DMS53 treated with DMSO at 0.1 percent for 48 hours (cell line): ENCODE results near the gene MYBPC3.
A peak's percentile ranks its signal among the peaks of the same experiment; 100 is the strongest.
"Not testable (repeated sequence)": the region's sequence is repeated elsewhere in the genome, so short reads cannot be mapped to it uniquely, and the experiment has no call there.

Experiments
- DNase-seq: peaks from one replicate; lab custom pipeline; 2025; ENCODE audit not compliant: unreplicated experiment; lab: John Stamatoyannopoulos, UW

The MYBPC3 gene

DNA sequence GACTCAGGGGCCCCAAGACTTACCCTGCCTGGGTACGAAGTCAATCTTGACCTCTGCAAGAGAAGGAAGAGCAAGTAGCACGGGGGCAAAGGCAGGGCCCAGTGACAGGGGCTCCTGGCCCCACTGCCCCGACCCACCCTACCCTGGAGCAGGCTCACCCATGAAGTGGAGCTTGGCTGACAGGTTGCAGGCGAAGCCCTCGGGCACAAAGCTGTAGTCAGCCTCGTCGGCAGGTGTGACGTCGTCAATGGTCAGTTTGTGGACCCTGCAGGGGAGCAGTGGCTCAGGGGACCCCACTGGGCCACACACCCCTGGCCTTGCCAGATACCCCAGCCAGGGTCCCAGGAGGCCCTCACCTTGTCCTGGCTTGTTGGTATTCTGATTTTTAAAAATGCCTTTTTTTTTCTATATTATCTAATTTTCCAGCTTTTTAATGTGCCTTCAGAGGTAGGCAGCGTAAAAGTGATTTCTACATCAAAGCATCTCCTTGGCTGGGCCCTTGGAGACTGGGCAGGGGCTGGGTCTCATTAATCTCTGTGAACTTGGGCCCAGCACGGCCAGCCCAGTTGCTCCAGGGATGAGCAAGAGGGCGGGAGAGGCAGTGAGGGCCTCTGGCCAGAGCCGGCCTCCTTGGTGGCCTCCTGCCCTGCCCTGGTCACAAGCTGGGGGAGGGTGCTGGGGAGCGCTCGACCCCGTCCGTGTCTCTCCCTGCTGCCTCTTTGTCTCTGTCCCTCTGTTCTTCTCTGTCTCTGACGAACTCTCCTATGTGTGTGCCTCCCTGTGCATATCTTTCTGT lies 11.3 kb downstream of the MYBPC3 start:
- no peak for DNase-seq

DNA sequence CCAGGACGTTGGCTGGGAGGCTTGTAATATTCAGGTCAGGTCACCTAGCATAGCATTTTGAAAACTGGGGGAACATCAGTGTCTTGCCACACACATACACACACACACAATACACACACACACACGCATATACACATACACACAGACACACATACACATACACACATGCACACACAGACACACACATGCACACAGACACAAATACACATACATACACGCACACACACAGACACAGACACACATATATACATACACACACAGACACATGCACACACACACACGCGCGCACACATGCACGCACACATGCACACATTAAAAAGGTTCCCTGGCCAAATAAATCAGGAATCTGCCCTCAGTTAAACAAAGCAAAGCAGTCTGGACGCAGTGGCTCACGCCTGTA lies 12.5 kb downstream of the MYBPC3 start:
- DNase-seq = no peak

DNA sequence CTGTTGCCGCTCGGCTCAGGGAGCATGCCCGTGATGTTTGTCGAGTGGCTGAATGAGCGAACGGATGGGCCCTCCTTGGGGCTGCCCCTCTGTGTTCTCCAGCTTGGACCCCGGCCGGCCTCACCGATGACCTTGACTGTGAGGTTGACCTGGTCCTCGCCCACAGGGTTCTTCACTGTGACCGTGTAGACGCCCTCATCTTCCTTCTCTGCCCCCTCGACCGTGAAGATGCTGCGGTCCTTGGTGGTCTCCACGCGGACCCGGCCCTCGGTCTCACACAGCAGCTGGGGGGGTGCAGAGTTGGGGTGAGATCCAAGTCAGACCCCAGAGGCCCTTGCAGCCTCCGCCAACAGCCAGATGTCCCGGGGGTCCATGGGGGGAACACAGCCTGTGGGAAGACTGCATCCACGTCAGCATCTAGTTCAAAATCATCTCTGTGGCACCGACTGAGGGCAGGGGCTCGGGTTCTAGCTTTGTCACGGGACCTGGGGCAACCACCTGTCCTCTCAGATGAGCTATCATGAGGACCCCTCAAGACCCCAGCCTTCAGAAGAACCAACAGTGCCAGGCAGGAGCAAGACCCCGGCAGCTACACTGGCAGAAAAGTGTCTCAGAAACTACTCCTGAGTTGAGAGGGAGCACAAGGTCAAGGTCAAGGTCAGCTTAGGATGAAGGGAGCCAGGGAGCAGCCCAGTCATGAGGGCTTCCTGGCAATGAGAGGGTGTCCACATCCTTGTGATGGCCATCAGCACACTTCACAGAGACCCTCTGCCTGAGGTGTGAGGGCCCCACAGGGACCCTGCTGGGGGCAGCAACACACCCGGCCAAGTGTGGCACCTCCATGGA lies 13.9 kb downstream of the MYBPC3 start:
- DNase-seq = no peak

DNA sequence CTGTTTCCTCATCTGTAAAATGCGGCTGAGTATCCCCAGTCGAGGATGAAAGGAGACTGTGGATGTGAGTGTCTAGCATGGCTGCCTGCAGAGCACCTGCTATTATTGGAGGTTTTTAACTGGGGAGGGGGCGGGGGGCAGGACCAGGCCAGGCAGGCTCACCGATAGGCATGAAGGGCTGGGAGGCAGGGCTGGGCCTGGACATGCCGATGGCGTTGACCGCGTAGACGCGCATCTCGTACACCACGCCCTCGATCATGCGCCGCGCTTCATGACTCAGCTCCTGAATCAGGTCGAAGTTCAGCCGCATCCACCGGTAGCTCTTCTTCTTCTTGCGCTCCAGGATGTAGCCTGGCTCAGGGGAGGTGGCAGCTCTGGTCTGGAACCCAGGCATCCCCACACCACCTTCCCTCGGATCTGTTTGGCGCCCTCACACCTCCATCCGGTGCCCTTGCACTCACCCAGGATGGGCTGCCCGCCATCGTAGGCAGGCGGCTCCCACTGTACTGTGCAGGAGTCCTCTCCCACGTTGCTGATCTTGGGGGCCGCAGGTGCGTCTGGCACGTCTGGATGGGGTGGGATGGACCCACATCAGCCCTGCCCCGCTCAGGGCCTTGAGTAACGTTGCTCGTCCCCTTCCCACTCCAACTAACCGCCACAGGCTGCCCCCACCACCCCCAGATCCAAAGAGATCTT lies 15.1 kb downstream of the MYBPC3 start:
- peak; percentile 15 for DNase-seq

DNA sequence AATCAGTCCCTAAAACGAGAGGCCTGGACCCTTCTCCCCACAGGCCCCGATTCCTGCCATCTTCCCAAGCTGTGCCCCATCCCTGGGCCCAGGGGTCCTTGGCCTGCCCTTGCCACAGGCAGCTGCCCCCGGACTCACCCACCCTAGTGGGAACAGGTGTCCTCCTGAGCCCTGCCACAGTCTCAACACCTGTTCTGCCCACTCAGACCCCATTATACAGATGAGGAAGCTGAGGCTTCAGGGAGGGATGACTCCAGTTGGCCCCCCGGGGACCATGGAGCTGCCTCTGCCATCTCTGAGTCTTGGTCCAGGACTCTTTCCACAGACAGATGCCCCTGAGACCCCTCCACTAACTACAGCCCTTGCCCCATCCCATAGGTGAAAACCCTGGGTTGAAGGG lies 15.9 kb downstream of the MYBPC3 start:
- no peak for DNase-seq

DNA sequence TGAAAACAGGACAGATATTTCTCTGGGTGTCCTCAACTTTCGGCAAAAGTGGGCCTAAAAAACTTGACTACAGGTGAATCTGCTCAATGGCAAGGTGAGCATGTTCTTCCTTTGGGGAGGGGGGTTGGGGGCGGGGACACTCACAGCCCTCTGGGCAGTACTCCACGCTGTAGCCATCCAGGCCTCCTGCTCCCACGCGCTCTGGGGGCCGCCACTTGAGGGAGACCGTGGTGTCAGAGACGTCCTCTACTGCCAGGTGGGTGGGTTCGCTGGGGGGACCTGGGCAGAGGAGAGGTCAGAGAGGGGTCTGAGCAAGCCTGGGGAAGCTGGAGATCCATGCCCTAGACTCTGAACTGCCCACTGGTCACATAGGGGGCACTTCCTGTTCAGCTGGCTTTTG lies 16.8 kb downstream of the MYBPC3 start:
- no peak for DNase-seq

DNA sequence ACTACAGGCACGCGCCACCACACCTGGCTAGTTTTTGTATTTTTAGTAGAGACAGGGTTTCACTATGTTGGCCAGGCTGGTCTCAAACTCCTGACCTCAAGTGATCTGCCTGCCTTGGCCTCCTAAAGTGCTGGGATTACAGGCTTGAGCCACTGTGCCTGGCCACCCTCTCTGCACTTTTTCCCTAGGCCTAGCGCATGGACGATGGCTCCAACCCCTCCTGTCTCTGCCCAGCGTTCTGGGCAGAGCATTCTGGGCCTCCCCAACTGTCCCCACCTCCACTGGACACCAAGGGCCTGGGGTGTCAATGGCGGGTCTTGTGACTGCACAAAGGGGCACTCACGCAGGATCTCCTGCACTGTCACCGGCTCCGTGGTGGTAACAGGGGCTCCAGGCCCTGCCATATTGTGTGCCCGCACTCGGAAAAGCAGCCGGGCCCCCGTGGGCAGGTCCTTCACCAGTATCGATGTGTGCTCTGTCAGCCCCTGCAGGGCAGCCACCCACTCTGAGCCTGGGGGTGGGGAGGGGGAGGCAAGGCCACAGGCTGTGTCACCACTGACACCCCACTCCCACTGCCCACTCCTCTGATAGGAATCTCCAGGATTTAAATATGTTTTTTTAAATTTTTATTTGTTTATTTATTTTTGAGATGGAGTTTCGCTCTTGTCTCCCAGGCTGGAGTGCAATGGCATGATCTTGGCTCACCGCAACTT lies 17.6 kb downstream of the MYBPC3 start:
- DNase-seq = not testable (repeated sequence)

DNA sequence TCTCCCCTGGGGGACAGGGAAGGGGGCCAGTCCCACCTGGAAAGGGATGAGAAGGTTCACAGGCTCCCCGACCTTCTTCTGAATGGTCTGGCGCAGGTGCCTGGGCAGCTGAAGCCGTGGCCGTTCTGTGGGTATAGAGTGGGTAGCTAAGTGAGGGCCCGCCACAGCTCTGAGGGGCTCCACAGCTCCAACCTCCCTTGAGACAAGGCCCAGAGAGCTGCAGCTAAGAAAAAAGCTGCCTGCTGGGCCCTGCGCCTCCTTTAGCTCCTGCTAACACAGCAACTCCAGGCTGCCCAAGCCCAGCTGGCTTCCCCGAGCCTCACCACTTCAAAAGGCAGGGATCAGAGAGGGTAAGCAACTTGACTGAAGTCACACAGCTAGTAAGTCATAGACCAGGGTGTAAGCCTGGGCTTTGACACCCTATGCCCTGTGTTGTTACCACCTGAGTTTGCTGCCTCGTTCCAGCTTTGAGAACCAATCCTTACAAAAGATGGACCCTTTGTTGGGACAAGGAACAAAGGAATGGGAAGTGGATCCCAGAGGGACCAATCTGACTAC lies 18.5 kb downstream of the MYBPC3 start:
- no peak for DNase-seq

DNA sequence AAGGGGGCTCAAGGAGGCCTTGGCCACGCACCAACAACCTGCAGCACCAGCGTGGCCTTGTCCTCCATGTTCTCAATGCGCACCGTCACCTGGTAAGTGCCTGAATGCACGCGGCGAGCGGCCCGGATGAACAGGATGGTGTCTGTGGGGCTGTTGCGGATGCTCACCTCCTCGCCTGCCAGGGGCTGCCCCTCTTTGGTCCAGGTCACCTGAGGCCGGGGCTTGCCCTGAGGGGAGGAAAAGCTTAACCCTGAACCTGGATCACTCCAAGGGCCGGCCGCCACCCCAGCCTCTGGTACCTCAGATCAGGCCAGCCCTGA lies 19.0 kb downstream of the MYBPC3 start:
- no peak for DNase-seq

DNA sequence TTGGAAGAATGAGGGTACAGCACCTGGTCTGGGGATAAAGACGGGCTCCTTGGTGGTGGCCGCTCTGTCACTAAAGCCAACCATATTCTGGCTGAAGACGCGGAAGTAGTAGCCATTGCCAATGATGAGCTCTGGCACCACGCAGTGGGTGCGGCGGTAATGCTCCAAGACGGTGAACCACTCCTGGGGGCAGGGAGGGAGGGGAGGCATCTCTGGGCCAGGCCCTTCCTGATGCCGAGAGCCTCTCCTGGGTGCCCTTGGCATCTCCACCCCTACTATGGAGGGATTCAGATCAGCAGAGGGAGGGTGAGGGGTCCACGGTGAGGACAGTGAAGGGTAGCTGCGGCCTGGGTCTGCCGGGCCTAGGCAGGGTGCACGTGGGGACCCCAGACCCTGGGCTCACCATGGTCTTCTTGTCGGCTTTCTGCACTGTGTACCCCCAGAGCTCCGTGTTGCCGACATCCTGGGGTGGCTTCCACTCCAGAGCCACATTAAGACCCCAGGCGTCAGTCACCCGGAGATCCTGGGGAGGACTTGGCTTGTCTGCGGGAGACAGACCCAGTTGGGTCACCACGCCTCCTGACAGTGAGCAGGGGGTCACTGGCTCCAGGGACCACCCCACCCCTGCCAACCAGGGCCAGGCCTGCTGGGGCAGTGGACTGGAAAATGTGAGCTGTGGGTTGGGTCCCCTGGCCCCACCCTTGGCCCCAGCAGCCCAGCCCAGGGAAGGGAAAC lies 19.5 kb downstream of the MYBPC3 start:
- DNase-seq = no peak

DNA sequence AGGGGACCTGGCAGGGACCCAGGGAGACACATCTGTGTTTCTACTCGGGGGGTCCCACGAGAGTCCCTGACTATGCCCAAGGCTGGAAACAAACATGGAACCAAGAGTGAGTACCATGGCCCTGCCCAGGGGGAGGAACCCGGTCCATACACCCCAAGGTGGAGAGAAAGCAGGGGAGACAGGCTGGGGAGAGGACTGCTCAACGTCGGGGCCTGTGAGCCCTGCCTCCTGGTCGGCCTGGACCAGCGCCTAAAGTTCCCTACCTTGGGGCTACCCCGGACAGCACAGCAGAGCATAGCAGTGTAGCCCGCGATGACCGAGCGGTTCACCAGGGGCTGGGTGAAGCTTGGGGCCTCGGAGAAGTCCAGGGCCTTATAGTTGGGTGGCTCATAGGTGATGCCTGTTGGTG lies 20.2 kb downstream of the MYBPC3 start:
- no peak for DNase-seq

DNA sequence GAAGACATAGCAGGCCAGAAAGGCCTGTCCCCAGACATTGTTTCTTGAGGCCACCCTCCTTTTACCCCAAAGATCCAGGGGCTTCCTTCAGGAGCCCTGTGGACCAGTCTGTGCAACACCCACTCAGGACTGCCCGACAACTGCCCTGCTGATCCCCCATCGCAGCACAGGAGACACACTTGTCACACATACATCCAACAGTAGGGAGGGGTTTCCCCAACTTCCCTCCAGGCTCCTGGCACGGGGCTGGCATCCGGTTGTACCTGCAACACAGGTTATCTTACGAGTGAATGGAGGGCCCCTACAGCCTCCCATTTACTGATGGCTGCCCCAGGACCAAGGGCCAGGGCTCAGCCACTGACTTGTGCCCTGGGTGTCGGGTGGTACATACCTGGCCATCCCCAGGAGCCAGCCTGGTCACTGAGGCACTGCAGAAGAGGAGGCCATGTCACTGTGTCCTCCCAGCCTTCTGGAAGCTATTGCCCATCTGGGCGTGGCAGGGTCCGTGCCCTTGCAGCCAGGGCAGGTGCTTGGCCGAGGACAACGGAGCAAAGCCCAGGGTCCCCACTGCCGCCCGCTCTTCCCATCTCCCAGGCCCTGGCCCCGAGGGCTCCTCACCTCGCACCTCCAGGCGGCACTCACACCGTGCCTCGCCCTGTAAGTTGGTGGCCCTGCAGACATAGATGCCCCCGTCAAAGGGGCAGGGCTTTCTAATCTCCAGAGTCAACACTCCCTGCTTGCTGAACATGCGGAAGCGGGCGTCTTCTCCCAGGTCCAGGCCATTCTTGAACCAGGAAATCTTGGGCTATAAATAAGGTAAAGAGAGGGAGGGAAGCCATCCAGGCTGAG lies 20.8 kb downstream of the MYBPC3 start:
- no peak for DNase-seq

DNA sequence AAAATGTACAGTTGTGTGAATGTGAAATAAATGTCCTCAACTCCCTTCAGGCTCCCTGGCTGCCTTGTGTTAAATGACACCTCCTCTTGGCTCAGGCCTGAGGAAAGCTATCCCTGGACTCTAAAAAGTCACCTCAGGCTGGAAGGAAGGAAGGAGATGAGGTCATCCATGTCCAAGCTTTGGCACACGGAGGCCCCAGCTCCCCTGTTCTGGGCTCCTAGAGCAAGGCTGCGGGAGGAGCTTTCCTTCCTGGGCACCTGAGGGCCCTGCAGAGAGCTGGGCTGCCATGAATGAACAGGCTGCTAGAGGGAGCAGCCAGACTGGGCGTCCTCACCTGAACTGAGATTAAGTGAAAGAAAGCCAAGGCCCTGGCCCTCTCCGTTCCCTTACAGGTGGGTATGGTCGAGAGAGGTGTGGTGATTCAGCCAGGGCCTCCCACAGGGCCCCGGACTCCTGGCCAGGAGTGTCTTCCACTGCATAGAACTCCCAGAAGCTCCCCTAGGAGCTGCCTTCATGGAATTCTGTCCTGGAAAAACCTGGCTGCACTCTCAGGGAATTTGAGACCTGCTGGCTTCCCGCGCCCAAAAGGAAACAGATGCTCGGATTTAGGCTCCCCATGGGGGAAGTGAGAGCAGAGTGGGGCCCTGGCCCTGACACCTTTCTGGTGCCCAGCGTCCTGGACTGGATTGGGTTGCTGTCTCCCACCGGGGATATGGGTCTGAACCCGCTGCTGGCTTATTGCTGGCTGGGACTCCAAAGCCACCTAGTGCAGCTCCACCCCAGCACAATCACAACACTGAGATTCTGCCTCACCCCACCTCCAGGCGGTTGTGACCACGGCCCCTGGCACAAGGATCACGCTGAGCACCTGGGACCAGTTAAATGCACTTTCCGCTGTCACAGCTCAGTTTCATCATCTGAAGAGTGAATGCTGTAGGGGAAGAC lies 22.2 kb downstream of the MYBPC3 start:
- no peak for DNase-seq

DNA sequence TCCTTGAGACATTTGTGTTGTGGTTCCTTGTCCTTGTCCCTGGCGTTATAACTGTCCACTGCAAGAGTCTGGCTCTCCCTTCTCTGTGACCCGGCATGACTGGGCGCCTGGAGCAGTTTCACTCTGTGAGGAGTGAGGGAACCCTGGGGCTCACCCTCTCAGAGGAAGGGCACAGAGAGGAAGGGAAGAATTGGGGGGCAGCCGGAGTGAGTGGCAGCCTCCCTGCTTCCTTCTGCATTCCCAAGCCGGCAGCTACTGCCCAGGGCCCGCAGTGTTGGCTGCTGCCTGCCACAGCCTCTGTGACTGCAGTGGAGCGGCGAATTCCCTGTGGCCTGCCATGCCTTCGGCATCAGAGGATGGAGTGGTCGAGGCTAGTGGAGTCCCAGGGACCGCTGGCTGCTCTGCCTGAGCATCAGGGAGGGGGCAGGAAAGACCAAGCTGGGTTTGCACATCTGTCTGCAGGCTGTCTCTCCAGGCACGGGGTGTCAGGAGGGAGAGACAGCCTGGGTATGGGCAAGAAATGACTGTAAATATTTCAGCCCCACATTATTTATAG lies 23.0 kb downstream of the MYBPC3 start:
- no peak for DNase-seq

DNA sequence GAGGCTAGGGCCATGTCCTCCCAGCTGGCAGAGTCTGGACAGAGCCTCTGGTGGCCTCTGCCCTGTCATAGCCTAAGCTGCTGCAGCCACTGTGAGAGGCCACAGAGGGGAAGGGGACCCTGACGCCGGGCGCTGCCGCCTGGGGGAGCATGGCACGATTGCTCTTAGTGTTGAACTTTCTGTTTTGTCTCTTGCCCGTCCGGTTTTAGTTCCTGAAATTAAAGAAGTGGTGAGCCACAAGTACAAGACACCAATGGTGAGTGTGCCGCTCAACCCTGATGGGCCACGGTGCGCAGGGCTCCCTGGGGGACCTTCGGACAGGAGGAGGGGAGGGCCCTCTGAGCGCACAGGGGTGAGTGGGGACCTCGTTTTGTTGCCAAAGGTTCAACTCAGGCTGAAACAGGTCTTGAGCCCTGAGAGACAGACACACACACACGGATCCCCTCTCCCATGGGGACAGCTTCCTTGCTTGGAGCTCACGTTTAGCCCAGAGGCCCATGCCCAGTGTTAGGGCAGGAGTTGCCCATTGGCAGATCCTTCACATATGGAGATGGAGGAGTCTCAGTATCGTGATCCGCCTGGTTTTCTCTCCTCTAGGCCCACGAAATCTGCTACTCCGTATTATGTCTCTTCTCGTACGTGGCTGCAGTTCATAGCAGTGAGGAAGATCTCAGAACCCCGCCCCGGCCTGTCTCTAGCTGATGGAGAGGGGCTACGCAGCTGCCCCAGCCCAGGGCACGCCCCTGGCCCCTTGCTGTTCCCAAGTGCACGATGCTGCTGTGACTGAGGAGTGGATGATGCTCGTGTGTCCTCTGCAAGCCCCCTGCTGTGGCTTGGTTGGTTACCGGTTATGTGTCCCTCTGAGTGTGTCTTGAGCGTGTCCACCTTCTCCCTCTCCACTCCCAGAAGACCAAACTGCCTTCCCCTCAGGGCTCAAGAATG lies 23.8 kb downstream of the MYBPC3 start:
- no peak for DNase-seq

DNA sequence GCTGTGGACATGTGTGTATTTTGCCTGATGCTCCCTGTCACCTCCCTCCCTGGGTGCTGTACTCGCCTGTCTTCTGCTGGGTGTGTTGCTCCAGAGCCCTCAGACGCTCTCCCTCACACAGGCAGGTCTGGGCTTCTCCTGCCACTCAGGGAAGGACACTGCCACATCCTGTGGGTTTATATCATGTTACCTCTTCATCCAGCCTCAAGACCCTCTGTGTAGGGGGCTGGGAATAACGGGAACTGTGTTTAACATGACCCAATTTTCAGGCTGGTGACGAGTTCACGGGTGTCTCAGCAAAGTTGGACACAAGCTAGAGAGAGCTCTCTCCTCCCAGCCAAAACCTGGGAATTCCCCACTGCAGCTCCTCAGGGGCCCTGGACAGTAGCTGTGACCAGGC lies 24.6 kb downstream of the MYBPC3 start:
- no peak for DNase-seq

DNA sequence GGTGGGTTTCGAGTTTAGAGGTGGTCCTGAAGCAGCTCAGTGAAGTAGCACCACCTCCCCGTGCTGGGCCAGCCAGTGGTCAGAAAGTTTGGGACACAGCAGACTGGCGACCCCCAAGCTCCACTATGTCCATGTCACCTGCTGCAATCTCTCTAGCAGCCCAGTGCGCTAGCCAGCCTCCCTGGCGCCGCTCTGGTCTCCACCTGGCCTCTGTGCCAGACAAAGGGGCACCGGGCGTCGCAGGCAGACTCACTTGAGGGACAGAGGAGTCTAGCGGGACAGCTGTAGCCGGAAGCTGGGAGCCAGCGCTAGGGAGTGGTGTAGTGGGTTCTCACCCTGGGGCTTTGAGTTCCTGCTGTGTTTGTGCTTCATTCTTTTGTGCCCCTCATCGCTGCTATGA lies 25.5 kb downstream of the MYBPC3 start:
- DNase-seq = no peak
